ENCODE measurements around the gene TSPAN9.

GRCh38 chr12:3294481-3294911, 217.3 kb downstream of the TSPAN9 start:
- no peak for TF ChIP-seq CTCF (optimal IDR thresholded peaks at IDR 0.05 in 1 of 3, IDR thresholded peaks at IDR 0.05 in 1 of 3, conservative IDR thresholded peaks at IDR 0.05 in 1 of 3; ENCODE audit: extremely low read depth in 1 of 3, insufficient read depth in 2 of 3, low read length in 3 of 3)
- no peak for TF ChIP-seq EZH2 (IDR thresholded peaks at IDR 0.05; ENCODE audit: low read length)
